GM18870 (cell line): ENCODE data around the gene PATE4.
A peak's percentile ranks its signal among the peaks of the same experiment; 100 is the strongest.
"Not testable (repeated sequence)": the region's sequence is repeated elsewhere in the genome, so short reads cannot be mapped to it uniquely, and the experiment has no call there.

Experiments used
- ATAC-seq: cut with Tn5 transposase; IDR thresholded peaks from one replicate; pipeline ENCODE4 v1.9.1; 2021; ENCODE audit warnings: moderate library complexity; ENCODE audit not compliant: unreplicated experiment

PATE4 gene, protein sequence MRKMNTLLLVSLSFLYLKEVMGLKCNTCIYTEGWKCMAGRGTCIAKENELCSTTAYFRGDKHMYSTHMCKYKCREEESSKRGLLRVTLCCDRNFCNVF

DNA sequence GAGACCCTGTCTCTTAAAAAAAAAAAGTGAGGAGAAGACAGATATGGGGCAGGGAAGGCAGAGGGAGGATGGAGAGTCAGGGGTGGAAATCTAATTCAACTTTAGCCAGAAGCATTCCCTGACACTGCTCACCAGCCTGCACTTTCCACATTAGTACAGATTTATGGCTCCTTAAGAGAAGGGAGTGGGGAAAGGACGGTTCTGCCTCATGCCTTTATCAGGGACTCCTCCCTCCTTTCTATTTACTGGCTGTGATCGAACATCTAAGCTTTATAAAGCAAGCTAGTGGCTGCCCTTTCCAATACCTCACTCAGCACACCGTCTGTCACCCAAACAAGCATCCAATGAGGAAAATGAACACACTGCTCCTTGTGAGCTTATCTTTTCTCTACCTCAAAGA is at the start of gene PATE4:
TSS of gene PATE4 (plus strand) at position 301 of the 400 bp plus-strand sequence. CDS start at position 345, 44 bp downstream.
- ATAC-seq, result no peak

DNA sequence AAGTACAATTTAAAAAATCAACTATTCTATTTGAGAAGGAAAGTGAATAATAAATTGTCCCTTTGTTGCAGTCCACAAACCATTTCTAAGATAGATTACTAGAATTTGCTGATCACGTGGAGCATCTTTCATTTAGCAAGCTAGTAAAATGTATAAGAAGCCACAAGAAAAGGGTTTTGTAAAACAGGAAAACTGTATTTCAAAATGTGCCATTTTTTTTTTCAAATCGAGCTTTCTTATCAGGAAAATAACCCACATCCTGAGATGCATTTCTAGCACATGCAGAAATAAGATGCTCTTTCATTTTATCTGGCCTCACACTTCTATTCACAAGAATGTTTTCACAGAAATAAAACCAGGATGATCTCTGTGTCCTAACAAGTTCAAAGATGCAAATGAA is 48.4 kb upstream of the PATE4 start:
- no peak for ATAC-seq

DNA sequence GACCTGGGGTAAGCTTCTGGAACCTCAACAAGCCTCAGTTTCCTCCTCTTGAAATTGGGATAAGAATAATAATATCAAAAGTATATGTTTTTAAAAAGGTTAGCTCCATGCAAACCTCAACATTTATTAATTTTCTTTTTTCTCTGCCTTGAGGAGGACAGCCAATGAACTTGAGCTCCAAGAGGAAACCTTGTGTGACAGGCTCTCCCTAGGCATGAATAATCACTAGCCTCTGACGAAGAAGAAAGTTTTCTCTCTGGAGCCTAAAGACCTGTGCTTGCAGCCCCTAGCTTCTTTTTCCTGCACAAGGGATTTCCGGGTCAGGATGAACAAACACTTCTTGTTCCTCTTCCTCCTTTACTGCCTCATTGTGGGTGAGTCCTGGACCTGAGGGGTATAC is 45.3 kb upstream of the PATE4 start, which contains the start of gene PATE3:
TSS of gene PATE3 (plus strand) at position 301 of the 400 bp plus-strand sequence. CDS start at position 326, 25 bp downstream.
- no peak for ATAC-seq

DNA sequence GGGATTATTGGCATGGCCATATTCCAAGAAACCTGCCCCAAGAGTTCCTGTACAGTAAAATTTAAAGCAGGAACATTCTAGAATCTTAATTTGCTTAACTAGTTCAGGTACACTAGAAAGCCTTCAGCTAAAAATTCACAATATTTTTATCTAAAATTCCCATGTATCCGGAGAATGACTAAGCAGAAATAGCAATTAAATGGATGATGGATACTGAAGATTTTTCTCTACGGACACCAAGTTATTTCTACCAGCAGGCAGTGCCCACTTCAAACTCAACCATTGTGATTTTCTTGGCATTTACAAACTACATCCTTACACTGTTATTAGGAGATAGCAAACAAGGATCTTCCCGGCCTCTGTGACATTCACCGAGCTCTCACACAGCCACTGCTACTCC is 42.3 kb upstream of the PATE4 start:
- ATAC-seq, result no peak

DNA sequence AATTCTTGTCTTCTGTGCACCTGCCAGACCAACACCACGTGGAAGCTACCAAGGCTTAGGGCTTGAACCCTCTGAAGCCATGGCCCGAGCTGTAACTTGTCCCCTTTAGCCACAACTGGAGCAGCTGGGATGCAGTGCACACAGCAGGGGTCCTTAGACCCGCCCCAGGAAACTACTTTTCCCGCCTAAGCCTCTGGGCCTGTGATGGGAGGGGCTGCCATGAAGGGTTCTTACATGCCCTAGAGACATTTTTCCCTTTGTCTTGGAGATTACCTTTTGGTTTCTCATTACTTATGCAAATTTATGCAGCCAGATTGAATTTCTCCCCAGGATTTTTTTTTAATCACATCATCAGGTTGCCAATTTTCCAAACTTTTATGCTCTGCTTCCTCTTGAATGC is 35.5 kb upstream of the PATE4 start:
- ATAC-seq, result no peak

DNA sequence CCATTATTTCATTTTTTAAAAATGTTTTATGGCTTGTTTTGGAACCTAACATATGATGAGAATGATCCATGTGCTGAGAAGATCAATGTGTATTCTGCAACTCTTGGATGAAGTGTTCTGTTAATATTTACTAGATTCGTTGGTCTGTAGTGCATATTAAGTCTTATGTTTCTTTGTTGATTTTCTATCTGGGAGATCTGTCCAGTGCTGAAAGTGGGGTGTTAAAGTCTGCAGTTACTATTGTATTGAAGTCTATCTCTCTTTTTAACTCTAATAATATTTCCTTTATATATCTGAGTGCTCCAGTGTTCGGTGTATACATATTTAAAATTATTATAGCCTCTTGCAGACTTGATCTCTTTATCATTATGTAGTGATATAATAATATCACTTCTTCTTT is 33.3 kb upstream of the PATE4 start:
- ATAC-seq, result no peak

DNA sequence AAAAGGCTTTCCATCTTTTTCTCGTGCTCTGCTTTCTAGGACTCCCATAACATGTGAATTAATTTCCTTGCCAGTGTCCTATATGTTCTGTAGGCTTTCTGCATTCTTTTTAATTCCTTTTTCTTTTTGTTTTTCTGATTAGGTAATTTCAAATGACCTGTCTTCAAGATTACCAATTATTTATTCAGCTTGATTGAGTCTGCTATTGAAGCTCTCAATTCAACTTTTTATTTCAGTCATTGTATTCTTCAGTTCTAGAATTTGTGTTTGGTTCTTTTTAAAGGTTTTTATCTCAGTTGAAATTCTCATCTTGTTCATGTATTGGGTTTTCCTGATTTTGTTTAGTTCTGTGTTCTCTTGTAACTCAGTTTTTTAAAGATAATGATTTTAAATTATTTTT is 30.7 kb upstream of the PATE4 start:
- no peak for ATAC-seq

DNA sequence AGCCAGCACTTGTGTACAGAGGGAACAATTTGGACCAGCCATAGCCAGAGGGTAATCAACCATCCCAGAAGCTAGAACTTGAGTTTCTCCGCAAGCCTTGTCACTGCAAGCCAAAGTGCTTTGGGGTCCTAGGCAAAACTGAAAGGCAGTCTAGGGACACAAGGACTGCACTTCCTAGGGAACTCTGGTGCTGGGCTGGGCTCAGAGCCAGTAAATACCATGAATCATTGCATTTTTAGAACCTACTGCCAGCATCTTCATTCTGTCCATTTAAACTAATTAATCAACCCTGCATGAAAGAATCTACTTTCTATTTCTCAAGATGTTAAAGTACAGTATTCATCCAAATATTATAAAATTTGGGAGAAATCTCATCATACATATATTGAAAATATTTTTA is 25.2 kb upstream of the PATE4 start:
- ATAC-seq, result no peak

DNA sequence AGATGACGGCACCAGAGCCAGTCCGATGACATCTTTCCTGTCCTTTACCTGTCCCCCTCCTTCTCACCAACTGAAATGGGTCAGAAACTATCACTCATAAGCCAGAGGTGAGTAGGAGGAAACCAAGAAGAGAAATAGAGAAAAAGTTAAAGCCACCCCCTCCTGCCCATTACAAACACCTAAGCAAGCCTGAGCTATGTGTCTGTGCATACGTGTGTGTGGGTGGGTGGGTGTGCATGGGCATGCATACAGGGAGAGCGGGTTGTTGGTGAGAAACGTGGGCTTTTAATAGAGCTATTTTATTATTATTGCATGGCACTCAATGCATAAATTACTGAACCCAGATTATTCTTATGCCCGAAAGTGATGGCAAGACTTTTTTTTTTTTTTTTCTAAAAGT is 2.6 kb downstream of the PATE4 start:
- ATAC-seq, result no peak

DNA sequence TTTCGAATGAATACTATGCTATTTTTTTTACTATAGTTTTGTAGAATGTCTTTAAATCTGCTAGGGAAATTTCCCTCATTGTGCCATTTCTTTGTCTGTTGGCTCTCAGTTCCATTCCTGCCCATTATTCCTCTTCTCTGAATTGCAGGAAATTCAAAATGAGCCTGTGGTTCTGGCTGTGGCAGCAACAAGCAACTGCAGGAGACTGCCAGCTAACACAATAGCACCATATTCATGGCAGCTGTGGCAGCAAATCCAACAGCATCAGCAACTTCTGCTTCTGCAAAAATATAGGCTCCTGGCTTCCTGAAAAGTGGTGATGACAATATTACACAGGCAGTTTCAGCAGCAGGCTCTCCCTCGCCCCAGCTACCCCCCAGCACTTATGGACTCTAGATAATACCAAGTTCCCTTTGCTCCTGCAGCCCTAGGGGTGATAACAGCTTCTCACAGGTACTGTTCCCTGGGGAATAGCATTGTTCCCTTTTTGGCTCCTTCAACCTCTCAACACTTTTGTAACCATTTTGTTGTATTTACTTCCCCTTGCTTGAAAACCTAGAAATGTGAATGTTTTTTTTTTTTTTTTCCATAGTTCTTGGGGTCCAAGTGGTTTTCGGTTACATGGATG is 9.3 kb downstream of the PATE4 start:
- ATAC-seq, result no peak

DNA sequence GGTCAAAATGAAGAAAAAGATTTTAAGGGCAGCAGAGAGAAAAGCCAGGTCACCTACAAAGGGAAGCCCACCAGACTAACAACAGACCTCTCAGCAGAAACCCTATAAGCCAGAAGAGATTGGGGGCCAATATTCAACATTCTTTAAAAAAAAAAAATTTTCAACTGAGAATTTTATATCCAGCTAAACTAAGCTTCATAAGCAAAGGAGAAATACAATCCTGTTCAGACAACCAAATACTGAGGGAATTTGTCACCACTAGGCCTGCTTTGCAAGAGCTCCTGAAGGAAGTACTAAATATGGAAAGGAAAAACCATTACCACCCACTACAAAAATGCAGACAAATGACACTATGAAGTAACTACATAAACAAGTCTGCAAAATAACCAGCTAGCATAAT is 13.1 kb downstream of the PATE4 start:
- ATAC-seq, result no peak

DNA sequence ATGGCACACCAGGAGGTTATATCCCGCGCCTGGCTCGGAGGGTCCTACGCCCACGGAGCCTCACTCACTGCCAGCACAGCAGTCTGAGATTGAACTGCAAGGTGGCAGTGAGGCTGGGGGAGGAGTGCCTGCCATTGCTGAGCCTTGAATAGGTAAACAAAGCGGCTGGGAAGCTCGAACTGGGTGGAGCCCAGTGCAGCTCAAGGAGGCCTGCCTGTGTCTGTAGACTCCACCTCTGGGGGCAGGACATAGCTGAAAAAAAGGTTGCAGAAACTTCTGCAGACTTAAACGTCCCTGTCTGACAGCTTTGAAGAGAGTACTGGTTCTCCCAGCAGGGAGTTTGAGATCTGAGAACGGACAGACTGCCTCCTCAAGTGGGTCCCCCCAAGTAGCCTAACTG is 24.6 kb downstream of the PATE4 start:
- not testable (repeated sequence) for ATAC-seq

DNA sequence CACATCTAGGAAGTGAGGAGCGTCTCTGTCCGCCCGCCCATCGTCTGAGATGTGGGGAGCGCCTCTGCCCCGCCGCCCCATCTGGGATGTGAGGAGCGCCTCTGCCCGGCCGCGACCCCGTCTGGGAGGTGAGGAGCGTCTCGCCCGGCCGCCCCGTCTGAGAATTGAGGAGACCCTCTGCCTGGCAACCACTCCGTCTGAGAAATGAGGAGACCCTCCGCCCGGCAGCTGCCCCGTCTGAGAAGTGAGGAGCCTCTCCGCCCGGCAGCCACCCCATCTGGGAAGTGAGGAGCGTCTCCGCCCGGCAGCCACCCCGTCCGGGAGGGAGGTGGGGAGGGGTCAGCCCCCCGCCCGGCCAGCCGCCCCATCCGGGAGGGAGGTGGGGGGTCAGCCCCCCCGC is 29.7 kb downstream of the PATE4 start:
- not testable (repeated sequence) for ATAC-seq

DNA sequence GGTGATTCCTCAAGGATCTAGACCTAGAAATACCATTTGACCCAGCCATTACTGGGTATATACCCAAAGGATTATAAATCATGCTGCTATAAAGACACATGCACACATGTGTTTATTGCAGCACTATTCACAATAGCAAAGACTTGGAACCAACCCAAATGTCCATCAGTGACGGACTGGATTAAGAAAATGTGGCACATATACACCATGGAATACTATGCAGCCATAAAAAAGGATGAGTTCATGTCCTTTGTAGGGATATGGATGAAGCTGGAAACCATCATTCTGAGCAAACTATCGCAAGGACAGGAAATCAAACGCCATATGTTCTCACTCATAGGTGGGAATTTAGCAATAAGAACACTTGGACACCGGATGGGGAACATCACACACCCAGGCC is 32.2 kb downstream of the PATE4 start:
- not testable (repeated sequence) for ATAC-seq

DNA sequence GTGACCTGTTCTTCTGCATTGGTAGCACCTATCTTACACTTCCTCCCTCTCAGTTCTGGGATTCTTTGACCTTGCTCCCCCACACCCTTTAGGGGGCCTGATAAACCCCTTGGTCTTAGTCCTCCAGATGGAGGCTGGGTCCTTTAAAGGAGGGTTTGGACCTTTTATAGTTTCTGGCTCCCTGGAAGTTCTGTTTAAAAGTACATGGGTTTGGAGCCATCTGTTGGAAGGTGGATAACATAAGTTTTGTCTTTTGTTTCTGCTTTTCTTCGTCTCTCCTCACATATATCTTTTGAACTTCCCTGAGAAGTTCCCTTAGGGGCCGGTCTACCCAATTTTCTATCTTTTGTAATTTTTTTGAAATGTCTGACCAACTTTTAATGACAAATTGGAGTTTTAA is 36.4 kb downstream of the PATE4 start:
- ATAC-seq, result no peak

DNA sequence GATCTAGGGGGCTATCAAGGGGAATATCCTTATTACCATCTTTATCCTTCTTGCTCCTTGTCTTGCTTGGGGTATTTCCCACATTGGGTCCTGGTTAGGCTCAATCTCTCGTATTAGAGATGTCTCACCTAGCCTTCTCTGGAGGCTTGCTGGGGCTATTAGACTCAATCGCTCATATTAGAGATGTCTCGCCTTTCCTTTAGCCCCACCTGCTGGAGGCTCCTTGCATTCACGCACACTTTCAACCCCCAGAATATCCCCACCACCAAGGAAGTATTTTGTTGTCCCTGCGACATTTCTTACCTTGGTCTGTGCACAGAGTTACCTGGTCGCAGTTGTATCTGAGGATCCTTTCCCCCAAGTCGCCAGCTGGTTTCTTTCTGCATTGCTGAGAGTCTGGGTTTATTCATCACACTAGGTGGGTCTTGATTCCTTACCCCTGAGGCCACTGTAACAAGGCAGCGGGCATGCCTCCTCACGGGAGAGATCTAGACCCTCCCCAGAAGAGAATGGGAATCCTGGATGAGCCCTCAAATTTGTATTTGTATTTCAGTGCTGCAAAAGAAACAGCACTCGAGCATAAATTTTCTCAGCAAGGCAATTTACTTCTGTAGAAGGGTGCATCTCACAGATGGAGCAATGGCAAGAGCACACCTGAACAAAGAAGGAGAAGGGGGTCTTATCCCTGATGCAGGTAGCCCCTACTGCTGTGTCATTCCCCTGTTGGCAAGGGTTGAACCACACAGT is 38.4 kb downstream of the PATE4 start:
- no peak for ATAC-seq

DNA sequence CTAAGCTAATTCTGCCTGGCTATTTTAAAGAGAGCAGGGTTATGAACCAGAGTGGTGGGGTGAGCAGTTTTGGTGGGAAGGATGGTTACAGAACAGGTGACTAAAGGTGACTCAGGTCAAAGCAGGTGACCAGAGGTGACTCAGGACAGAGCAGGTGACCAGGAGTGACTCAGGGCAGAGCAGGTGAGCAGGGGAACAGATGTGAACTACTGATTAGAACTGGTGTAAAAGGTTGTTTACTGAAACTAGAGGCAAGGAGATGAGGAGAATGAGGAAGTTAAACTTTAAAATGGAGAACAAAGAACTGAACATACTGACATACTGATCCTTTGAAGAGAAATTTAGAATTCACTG is 39.0 kb downstream of the PATE4 start:
- ATAC-seq, result no peak

DNA sequence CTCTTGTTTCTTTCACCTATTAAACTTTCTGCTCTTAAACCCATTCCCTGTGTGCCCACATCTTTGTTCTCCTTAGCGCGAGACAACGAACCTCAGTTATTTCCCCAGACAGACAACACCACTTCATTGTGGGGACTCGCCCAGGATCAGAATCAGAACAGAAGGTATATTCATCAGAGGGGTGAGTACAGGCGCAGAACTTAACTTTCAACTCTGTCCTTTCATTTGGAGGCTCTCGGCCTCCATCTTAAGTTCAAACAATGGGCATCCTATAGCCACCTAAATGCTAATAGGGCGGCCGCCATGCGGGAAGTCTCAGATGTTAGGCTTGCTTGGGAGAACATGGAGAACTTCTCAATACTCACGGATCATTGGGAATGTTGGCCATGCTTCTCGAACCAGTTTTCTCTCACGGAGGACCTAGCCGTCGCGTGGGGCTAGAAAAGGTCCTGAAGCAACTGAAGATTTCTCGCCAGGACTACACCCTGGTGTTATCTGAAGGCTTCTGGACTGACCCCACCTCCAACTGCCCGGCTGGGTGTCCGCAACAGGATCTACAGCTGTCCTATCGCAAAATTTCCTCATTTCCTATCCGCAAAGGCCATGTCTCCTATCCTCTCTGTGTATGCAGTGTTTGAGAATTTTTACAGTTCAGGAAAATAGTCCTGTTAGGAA is 40.9 kb downstream of the PATE4 start:
- ATAC-seq, result no peak

DNA sequence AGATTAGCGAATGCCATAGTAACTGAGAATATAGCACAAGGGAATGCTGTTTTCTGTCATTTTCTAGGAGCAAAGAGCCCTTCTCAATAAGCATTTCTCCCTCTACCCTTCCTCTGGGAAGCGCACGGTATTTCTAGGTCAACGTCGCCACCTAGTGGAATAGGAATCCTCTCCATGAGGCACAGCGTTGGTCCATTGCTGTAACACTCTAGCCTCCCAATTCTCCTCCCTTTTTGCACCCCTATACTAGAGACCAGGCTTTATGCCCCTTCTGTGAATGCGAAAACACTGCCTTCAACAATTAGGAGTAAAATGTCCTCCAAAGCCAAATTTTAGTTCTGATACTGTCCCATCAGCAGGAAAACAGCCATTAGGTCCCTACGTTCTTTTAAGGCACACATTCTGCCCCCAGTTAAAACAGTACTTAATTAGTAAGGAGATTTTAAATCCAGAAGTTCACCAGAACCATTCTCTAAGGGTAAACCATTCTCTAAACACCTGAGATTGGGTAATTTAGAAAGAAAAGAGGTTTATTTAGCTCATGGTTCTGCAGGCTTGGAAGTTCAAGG is 41.5 kb downstream of the PATE4 start:
- peak; percentile 84 for ATAC-seq

DNA sequence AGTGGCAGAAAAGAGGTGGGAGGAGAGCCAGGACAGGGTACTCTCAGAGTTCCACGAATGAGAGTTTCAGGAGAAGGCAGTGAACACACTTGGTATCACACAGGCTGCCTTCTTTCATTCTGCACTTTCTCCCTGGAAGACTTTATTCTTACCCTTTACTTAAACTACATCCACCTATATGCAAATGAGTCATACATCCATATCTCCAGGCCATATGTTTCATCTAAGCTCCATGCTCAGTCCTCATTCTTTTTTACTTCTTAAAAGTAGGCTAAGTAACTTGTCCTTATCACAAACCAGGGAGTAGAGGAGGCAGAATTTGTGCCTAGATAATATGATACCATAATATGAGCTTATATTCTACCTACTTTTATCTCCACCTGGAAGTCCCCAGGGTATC is 48.2 kb downstream of the PATE4 start:
- ATAC-seq, result no peak

DNA sequence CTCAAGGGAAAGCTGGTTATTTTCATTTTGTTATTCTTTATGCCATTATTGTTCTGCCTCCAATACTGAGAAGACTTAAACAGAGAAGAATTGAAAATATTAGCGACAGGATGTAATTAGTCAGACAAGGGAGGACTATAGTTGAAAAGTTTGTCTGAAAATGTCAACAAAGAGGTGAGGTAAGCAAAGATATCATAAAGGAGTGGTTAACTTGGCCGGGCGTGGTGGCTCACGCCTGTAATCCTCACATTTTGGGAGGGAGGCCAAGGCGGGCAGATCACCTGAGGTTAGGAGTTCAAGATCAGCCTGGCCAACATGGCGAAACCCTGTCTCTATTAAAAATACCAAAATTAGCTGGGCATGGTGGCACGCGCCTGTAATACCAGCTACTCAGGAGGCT is 50.3 kb downstream of the PATE4 start:
- ATAC-seq, result no peak

DNA sequence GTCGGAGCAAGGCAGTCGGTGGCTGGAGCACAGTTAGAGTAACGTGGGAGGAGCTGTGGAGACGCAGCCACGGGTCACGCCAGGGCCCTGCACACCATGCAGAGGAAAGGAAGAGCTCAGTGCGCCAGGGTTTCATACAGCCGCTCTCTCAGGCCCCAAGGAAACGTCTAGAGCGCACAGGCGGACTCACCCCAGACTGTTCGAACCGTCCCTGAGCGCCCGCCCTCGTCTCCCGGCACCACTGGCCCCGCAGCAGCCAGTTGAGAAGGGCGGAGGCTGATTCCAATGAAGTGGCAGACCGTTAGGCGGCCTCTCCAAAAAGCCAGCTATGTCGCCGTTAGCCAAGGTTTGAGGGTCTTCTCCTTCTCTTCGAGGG is 53.9 kb downstream of the PATE4 start:
- ATAC-seq, result peak; percentile 22
